Mesodermal cell (in vitro differentiated cells): ENCODE measurements around the gene TRIM38.

Source experiments
- H3K27ac ChIP-seq: 2 replicates; pipeline ENCODE4 v1.7.0; 2013; ENCODE audit warnings: mild to moderate bottlenecking, low read depth, low read length, moderate library complexity; ENCODE audit not compliant: severe bottlenecking
- H3K36me3 ChIP-seq: 2 replicates; pipeline ENCODE4 v1.7.1; 2013; ENCODE audit warnings: mild to moderate bottlenecking, low read length, moderate library complexity; ENCODE audit not compliant: control insufficient read depth, insufficient read depth
- H3K4me1 ChIP-seq: one replicate; pipeline ENCODE4 v1.7.1; 2013; ENCODE audit warnings: mild to moderate bottlenecking, low read length; ENCODE audit not compliant: insufficient read depth, control insufficient read depth, poor library complexity, severe bottlenecking
- H3K4me3 ChIP-seq: 2 replicates; pipeline ENCODE4 v1.7.0; 2013; ENCODE audit warnings: low read length, control low read depth, mild to moderate bottlenecking; ENCODE audit not compliant: insufficient read depth, poor library complexity, severe bottlenecking; ENCODE audit errors: extremely low read depth
- H3K9me3 ChIP-seq: 2 replicates; pipeline ENCODE4 v1.7.1; 2013; ENCODE audit warnings: mild to moderate bottlenecking, low read length, moderate library complexity; ENCODE audit not compliant: control insufficient read depth
- WGBS, 2 experiments: methylation state at CpG; one replicate each; pipeline ENCODE4 v1.1.5; 2013; ENCODE audit warnings: missing lambda C conversion rate in 2 of 2; ENCODE audit not compliant: insufficient coverage in 2 of 2; 5-methylcytosine and 5-hydroxymethylcytosine counted together

TRIM38 gene

DNA sequence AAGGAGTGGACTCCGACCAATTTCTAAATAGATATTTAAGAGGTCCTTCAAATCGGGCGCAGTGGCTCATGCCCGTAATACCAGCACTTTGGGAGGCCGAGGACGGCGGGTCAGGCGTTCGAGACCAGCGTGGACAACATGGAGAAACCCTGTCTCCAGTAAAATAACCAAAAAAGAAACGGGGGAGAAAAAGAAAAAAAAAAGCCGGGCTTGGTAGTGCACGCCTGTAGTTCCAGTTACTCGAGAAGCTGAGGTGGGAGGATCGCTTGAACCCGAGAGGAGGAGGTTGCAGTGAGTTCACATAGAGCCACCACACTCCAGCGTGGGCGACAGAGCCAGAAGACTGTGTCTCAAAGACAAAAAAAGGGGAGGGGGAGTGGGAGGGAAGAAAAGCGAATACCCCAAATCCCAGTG lies 71.3 kb downstream of the TRIM38 start:
- Histone ChIP-seq H3K4me3 (peak overlapping the region; percentile 68), H3K36me3 (no peaks in the 10 kb centered on the region), H3K4me1 (peaks cover 16% of the 10 kb centered on the region), H3K9me3 (no peaks in the 10 kb centered on the region), H3K27ac (peak overlapping the region; percentile 98)
- WGBS, 2 experiments, result 30 to 33% methylated on average over 6 to 15 of the region's 19 CpGs

DNA sequence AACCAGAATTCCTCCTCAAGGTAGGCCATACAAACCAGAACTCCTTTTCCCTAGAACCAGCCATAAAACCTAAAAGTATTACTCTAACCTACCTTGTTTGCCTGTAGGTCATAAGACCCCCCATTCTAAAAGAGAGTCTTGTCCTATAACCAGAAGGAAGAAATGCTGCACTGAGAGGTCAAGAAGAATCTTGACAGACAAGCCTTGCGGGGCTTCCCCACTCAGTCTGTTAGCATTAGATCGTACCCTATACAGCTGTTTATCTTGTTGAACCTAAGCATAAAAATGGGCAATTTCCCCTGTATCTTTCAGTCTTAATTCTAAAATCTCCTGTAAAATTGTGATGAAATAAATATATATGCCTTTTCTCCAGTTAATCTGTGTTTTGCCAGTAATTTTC lies 72.3 kb downstream of the TRIM38 start:
- Histone ChIP-seq H3K4me1 (peaks cover 14% of the 10 kb centered on the region), H3K4me3 (no peak overlapping the region), H3K27ac (no peak overlapping the region), H3K36me3 (no peaks in the 10 kb centered on the region), H3K9me3 (no peaks in the 10 kb centered on the region)
- 100% methylated on average over 2 of the region's 2 CpGs; no CpG with 5 or more reads in 1 of the 2 experiments for WGBS, 2 experiments
